IgD-negative memory B cell (primary cell): ENCODE data around the gene MFAP4. TPM values are rescaled to one million over a fixed set of nuclear protein-coding genes. Genes with fewer than 3 reads are reported as not detected.

Experiments used
- H3K27ac Mint-ChIP-seq, 3 donors: one replicate each; pipeline ENCODE4 v1.8.0; 2020 to 2022; ENCODE audit warnings: mild to moderate bottlenecking in 3 of 3, mixed read lengths in 3 of 3, moderate library complexity in 1 of 3
- H3K27me3 Mint-ChIP-seq: one replicate; pipeline ENCODE4 v1.8.0; 2021; ENCODE audit warnings: mixed read lengths
- H3K36me3 Mint-ChIP-seq: one replicate; pipeline ENCODE4 v1.8.0; 2020; ENCODE audit warnings: mild to moderate bottlenecking, mixed read lengths
- H3K4me1 Mint-ChIP-seq, 3 donors: one replicate each; pipeline ENCODE4 v1.8.0; 2020 to 2022; ENCODE audit warnings: mixed read lengths in 3 of 3, mild to moderate bottlenecking in 1 of 3
- H3K4me3 Mint-ChIP-seq, 4 donors: one replicate each; pipeline ENCODE4 v1.8.0; 2020 to 2022; ENCODE audit warnings: mild to moderate bottlenecking in 4 of 4, mixed read lengths in 4 of 4, moderate library complexity in 3 of 4
- H3K9me3 Mint-ChIP-seq, 3 donors: one replicate each; pipeline ENCODE4 v1.8.0; 2020 to 2021; ENCODE audit warnings: mixed read lengths in 3 of 3, mild to moderate bottlenecking in 1 of 3
- polyA plus RNA-seq: library from polyadenylated mRNA; unstranded; fragments of 300-500 nt; fragmentation: Illumina TruSeq; gene quantifications from one replicate; pipeline ENCODE4 v1.2.3, GENCODE V29; 2021

MFAP4 gene
- polyA plus RNA-seq, 1 donor from 2014 or later = not detected

- Mint-ChIP-seq H3K4me3 (no peak overlapping the region), H3K27ac (no peak overlapping the region), H3K4me1 (peaks cover 0 to 10% (median 1%) of the 10 kb centered on the region in 3 donors), H3K27me3 (peaks cover 5% of the 10 kb centered on the region), H3K36me3 (no peaks in the 10 kb centered on the region), H3K9me3 (no peaks in the 10 kb centered on the region)
These were observed 27.6 kb upstream of the MFAP4 start for GRCh38 chr17:19414396-19415280.

GRCh38 chr17:19413761-19414160, 26.8 kb upstream of the MFAP4 start:
- H3K4me3 Mint-ChIP-seq = no peak overlapping the region
- H3K27ac Mint-ChIP-seq = no peak overlapping the region
- H3K27me3 Mint-ChIP-seq = peaks cover 2% of the 10 kb centered on the region
- H3K4me1 Mint-ChIP-seq = peaks cover 0 to 9% (median 1%) of the 10 kb centered on the region in 3 donors
- H3K9me3 Mint-ChIP-seq = no peaks in the 10 kb centered on the region
- H3K36me3 Mint-ChIP-seq = no peaks in the 10 kb centered on the region

- H3K4me1 Mint-ChIP-seq = peaks cover 0 to 5% (median 1%) of the 10 kb centered on the region in 3 donors
- H3K4me3 Mint-ChIP-seq = no peak overlapping the region
- H3K27ac Mint-ChIP-seq = no peak overlapping the region
- peaks cover 2% of the 10 kb centered on the region for H3K27me3 Mint-ChIP-seq
- H3K36me3 Mint-ChIP-seq = no peaks in the 10 kb centered on the region
- no peaks in the 10 kb centered on the region for H3K9me3 Mint-ChIP-seq
These were observed 26.0 kb upstream of the MFAP4 start for GRCh38 chr17:19412984-19413383.

GRCh38 chr17:19412510-19412909, 25.5 kb upstream of the MFAP4 start:
- Mint-ChIP-seq H3K4me1 (peaks cover 0 to 1% (median under 1%) of the 10 kb centered on the region in 3 donors), H3K27ac (no peak overlapping the region)

GRCh38 chr17:19411631-19412030, 24.6 kb upstream of the MFAP4 start:
- Mint-ChIP-seq H3K27ac (no peak overlapping the region), H3K4me3 (no peak overlapping the region), H3K36me3 (no peaks in the 10 kb centered on the region), H3K9me3 (no peaks in the 10 kb centered on the region), H3K27me3 (peaks cover 2% of the 10 kb centered on the region), H3K4me1 (peaks cover 0 to 1% (median 0%) of the 10 kb centered on the region in 3 donors)

More at GRCh38 chr17:19412510-19412909, 25.5 kb upstream of the MFAP4 start:
- no peak overlapping the region for H3K4me3 Mint-ChIP-seq
- no peaks in the 10 kb centered on the region for H3K36me3 Mint-ChIP-seq
- H3K9me3 Mint-ChIP-seq = no peaks in the 10 kb centered on the region
- peaks cover 2% of the 10 kb centered on the region for H3K27me3 Mint-ChIP-seq

- Mint-ChIP-seq H3K9me3 (no peaks in the 10 kb centered on the region), H3K36me3 (no peaks in the 10 kb centered on the region), H3K27ac (peak within 1 kb of the TSS in 1 of 3 donors; percentile 47), H3K4me3 (no peak within 1 kb of the TSS), H3K4me1 (peaks cover 0 to 1% (median 0%) of the 10 kb centered on the region in 3 donors), H3K27me3 (peaks cover 2% of the 10 kb centered on the region)
These were observed 24.1 kb upstream of the MFAP4 start, which contains the start of gene RNF112 for GRCh38 chr17:19410875-19411620. TSS of gene RNF112 (plus strand) at chr17:19411232. CDS start at chr17:19411409, 177 bp downstream.

- Mint-ChIP-seq H3K4me3 (no peak overlapping the region), H3K27me3 (peaks cover 2% of the 10 kb centered on the region), H3K9me3 (no peaks in the 10 kb centered on the region), H3K36me3 (no peaks in the 10 kb centered on the region), H3K4me1 (peaks cover 0 to 1% (median 0%) of the 10 kb centered on the region in 3 donors), H3K27ac (no peak overlapping the region)
These were observed 23.1 kb upstream of the MFAP4 start for GRCh38 chr17:19410091-19410490.

GRCh38 chr17:19409509-19409908, 22.5 kb upstream of the MFAP4 start:
- Mint-ChIP-seq H3K27ac (no peak overlapping the region), H3K4me3 (no peak overlapping the region), H3K9me3 (no peaks in the 10 kb centered on the region), H3K27me3 (no peaks in the 10 kb centered on the region), H3K4me1 (peaks cover 0 to 1% (median 0%) of the 10 kb centered on the region in 3 donors), H3K36me3 (no peaks in the 10 kb centered on the region)

GRCh38 chr17:19409066-19409465, 22.1 kb upstream of the MFAP4 start:
- no peak overlapping the region for H3K27ac Mint-ChIP-seq
- no peaks in the 10 kb centered on the region for H3K9me3 Mint-ChIP-seq
- no peak overlapping the region for H3K4me3 Mint-ChIP-seq
- H3K27me3 Mint-ChIP-seq = no peaks in the 10 kb centered on the region
- H3K4me1 Mint-ChIP-seq = peaks cover 0 to 1% (median 0%) of the 10 kb centered on the region in 3 donors
- H3K36me3 Mint-ChIP-seq = no peaks in the 10 kb centered on the region

- Mint-ChIP-seq H3K27me3 (no peaks in the 10 kb centered on the region), H3K4me3 (no peak overlapping the region), H3K36me3 (no peaks in the 10 kb centered on the region), H3K4me1 (peaks cover 0 to 1% (median 0%) of the 10 kb centered on the region in 3 donors), H3K9me3 (peaks cover 0 to 3% (median 0%) of the 10 kb centered on the region in 3 donors), H3K27ac (no peak overlapping the region)
These were observed 21.3 kb upstream of the MFAP4 start for GRCh38 chr17:19408346-19408710.

GRCh38 chr17:19407601-19408345, 20.8 kb upstream of the MFAP4 start:
- H3K27me3 Mint-ChIP-seq = no peaks in the 10 kb centered on the region
- H3K36me3 Mint-ChIP-seq = no peaks in the 10 kb centered on the region
- peaks cover 0 to 3% (median 0%) of the 10 kb centered on the region in 3 donors for H3K9me3 Mint-ChIP-seq
- no peak overlapping the region for H3K27ac Mint-ChIP-seq
- H3K4me3 Mint-ChIP-seq = no peak overlapping the region
- H3K4me1 Mint-ChIP-seq = peaks cover 0 to 1% (median 0%) of the 10 kb centered on the region in 3 donors

- no peaks in the 10 kb centered on the region for H3K4me1 Mint-ChIP-seq
- H3K36me3 Mint-ChIP-seq = no peaks in the 10 kb centered on the region
- H3K27me3 Mint-ChIP-seq = no peaks in the 10 kb centered on the region
- H3K4me3 Mint-ChIP-seq = no peak overlapping the region
- H3K9me3 Mint-ChIP-seq = peaks cover 0 to 3% (median 0%) of the 10 kb centered on the region in 3 donors
- no peak overlapping the region for H3K27ac Mint-ChIP-seq
These were observed 18.1 kb upstream of the MFAP4 start for GRCh38 chr17:19405114-19405513.

GRCh38 chr17:19404264-19404663, 17.3 kb upstream of the MFAP4 start:
- H3K9me3 Mint-ChIP-seq = peaks cover 0 to 3% (median 0%) of the 10 kb centered on the region in 3 donors
- H3K36me3 Mint-ChIP-seq = no peaks in the 10 kb centered on the region

GRCh38 chr17:19403021-19403420, 16.0 kb upstream of the MFAP4 start:
- H3K4me3 Mint-ChIP-seq = no peak overlapping the region
- peaks cover 3% of the 10 kb centered on the region for H3K27me3 Mint-ChIP-seq
- peaks cover 0 to 3% (median 0%) of the 10 kb centered on the region in 3 donors for H3K9me3 Mint-ChIP-seq
- H3K4me1 Mint-ChIP-seq = no peaks in the 10 kb centered on the region
- no peaks in the 10 kb centered on the region for H3K36me3 Mint-ChIP-seq
- H3K27ac Mint-ChIP-seq = no peak overlapping the region

More at GRCh38 chr17:19404264-19404663, 17.3 kb upstream of the MFAP4 start:
- no peak overlapping the region for H3K4me3 Mint-ChIP-seq
- no peak overlapping the region for H3K27ac Mint-ChIP-seq
- no peaks in the 10 kb centered on the region for H3K27me3 Mint-ChIP-seq
- H3K4me1 Mint-ChIP-seq = no peaks in the 10 kb centered on the region
